ENCODE results near the gene TBC1D17. TPM values are rescaled to one million over a fixed set of nuclear protein-coding genes. Genes with fewer than 3 reads are reported as not detected.
A peak's percentile ranks its signal among the peaks of the same experiment; 100 is the strongest.

TBC1D17 gene
- 5.5 and 9.8 TPM in 2 replicates for total RNA-seq (2014; rRNA removed; shearing (Covaris generic))
- polyA plus RNA-seq (2015; cell fraction: cytosol; rRNA removed) = 24.2 and 25.3 TPM in 2 replicates
- 28.0 and 39.4 TPM in 2 replicates for polyA plus RNA-seq (2015; cell fraction: nucleus; rRNA removed)

- peak; percentile 100 for DNase-seq (ENCODE audit: low read depth)
Measured at GRCh38 chr19:49877020-49877878, at the start of gene TBC1D17, which contains the start of gene AKT1S1. TSS of gene TBC1D17 (plus strand) at chr19:49877702. CDS start at chr19:49877724, 22 bp downstream. TSS of gene AKT1S1 (minus strand) at chr19:49877355. CDS start at chr19:49873295, 4,060 bp downstream.

GRCh38 chr19:49829200-49829599 lies 48.3 kb upstream of the TBC1D17 start:
- DNase-seq (ENCODE audit: low read depth) = no peak

- no peak for DNase-seq (ENCODE audit: low read depth)
Measured at GRCh38 chr19:49829721-49830120, 47.8 kb upstream of the TBC1D17 start.

GRCh38 chr19:49830766-49831165 lies 46.7 kb upstream of the TBC1D17 start:
- no peak for DNase-seq (ENCODE audit: low read depth)

GRCh38 chr19:49831592-49831991 lies 45.9 kb upstream of the TBC1D17 start:
- no peak for DNase-seq (ENCODE audit: low read depth)

GRCh38 chr19:49832556-49832955 lies 44.9 kb upstream of the TBC1D17 start:
- DNase-seq (ENCODE audit: low read depth) = peak; percentile 45

- DNase-seq (ENCODE audit: low read depth) = no peak
Measured at GRCh38 chr19:49833599-49833998, 43.9 kb upstream of the TBC1D17 start.

- DNase-seq (ENCODE audit: low read depth) = no peak
Measured at GRCh38 chr19:49835562-49835961, 41.9 kb upstream of the TBC1D17 start.

- DNase-seq (ENCODE audit: low read depth) = no peak
Measured at GRCh38 chr19:49836176-49837008, 41.1 kb upstream of the TBC1D17 start.

- no peak for DNase-seq (ENCODE audit: low read depth)
Measured at GRCh38 chr19:49837009-49837310, 40.5 kb upstream of the TBC1D17 start.

GRCh38 chr19:49837425-49837824 lies 40.1 kb upstream of the TBC1D17 start:
- no peak for DNase-seq (ENCODE audit: low read depth)

- no peak for DNase-seq (ENCODE audit: low read depth)
Measured at GRCh38 chr19:49838885-49839588, 38.5 kb upstream of the TBC1D17 start.

- DNase-seq (ENCODE audit: low read depth) = no peak
Measured at GRCh38 chr19:49839713-49840112, 37.8 kb upstream of the TBC1D17 start.

- no peak for DNase-seq (ENCODE audit: low read depth)
Measured at GRCh38 chr19:49840321-49840720, 37.2 kb upstream of the TBC1D17 start.

- no peak for DNase-seq (ENCODE audit: low read depth)
Measured at GRCh38 chr19:49840736-49841249, 36.7 kb upstream of the TBC1D17 start.

- no peak for DNase-seq (ENCODE audit: low read depth)
Measured at GRCh38 chr19:49843265-49843664, 34.2 kb upstream of the TBC1D17 start.

GRCh38 chr19:49844138-49845095 lies 33.1 kb upstream of the TBC1D17 start:
- no peak for DNase-seq (ENCODE audit: low read depth)

- no peak for DNase-seq (ENCODE audit: low read depth)
Measured at GRCh38 chr19:49845414-49845813, 32.1 kb upstream of the TBC1D17 start.

- no peak for DNase-seq (ENCODE audit: low read depth)
Measured at GRCh38 chr19:49846408-49846807, 31.1 kb upstream of the TBC1D17 start.
